A549 treated with AZD9567 at 1 μM for 4 hours (cell line): ENCODE results near the gene MCEE. TPM values are rescaled to one million over a fixed set of nuclear protein-coding genes. Genes with fewer than 3 reads are reported as not detected.

Experiments
- total RNA-seq: library from RNA; stranded (reverse); fragments of 200-300 nt; extraction: Qiagen RNA extraction; gene quantifications from 5 replicates; pipeline ENCODE4 v1.2.3, GENCODE V29; 2022; ENCODE audit not compliant: insufficient read depth

The MCEE gene
- total RNA-seq, result 4.7 to 12.5 TPM (median 11.1 TPM) in 5 replicates

GRCh38 chr2:71130152-71130904 lies at the start of gene MCEE, which contains the start of gene MPHOSPH10:
Gene MCEE (minus strand): TSS chr2:71130229. CDS start chr2:71130219, 10 bp downstream.
Gene MPHOSPH10 (plus strand): TSS chr2:71130634. CDS start chr2:71130666, 32 bp downstream.

GRCh38 chr2:71068218-71069035 lies 61.6 kb downstream of the MCEE start, which contains the start of gene NAGK:
Gene NAGK (plus strand): TSS chr2:71068648. CDS start chr2:71068684, 36 bp downstream.

Other genes with a start within 250 kb of the MCEE start
- 2.9 to 6.1 TPM (median 4.7 TPM) in 5 replicates for gene VAX2, start 229.7 kb downstream of the MCEE start, total RNA-seq
- gene ATP6V1B1, start 194.3 kb downstream of the MCEE start, total RNA-seq, result 2.0 to 2.4 TPM (median 2.3 TPM) in 4 of 5 replicates, not detected in the other
- gene ANKRD53, start 151.6 kb downstream of the MCEE start, total RNA-seq, result 0.05 to 0.11 TPM (median 0.09 TPM) in 4 of 5 replicates, not detected in the other
- 75.0 to 86.1 TPM (median 83.6 TPM) in 5 replicates for gene TEX261, start 135.4 kb downstream of the MCEE start, total RNA-seq
- 81.6 to 103 TPM (median 91.6 TPM) in 5 replicates for gene NAGK, start 61.6 kb downstream of the MCEE start, total RNA-seq
- 38.5 to 43.9 TPM (median 40.4 TPM) in 5 replicates for gene MPHOSPH10, start 405 bp upstream of the MCEE start, total RNA-seq
- 0.22 to 0.37 TPM (median 0.32 TPM) in 4 of 5 replicates, not detected in the other for gene PAIP2B, start 96.9 kb upstream of the MCEE start, total RNA-seq
- 56.0 to 70.5 TPM (median 61.6 TPM) in 5 replicates for gene ZNF638, start 201.6 kb upstream of the MCEE start, total RNA-seq